Peyer's patch (tissue), 4 donors: Measurements from ENCODE around the gene TGFBR3L.

Experiments
- POLR2A ChIP-seq, 2 donors: fragments of 450-650 bp; IDR thresholded peaks; one replicate each; pipeline ENCODE4 v1.5.1; 2017; ENCODE audit warnings: antibody characterized with exemption in 2 of 2, mild to moderate bottlenecking in 2 of 2, moderate library complexity in 2 of 2
- TF ChIP-seq, protein P1 (sequence below), 6 experiments: fragments of 450-650 bp in 4 of 6; fragments of 200-600 bp in 2 of 6; sonication (generic) in 1 of 6; IDR thresholded peaks; one replicate each; pipeline ENCODE4 v1.5.1; 2017 to 2019; ENCODE audit warnings: antibody characterized with exemption in 6 of 6, mild to moderate bottlenecking in 3 of 6, moderate library complexity in 1 of 6

DNA sequence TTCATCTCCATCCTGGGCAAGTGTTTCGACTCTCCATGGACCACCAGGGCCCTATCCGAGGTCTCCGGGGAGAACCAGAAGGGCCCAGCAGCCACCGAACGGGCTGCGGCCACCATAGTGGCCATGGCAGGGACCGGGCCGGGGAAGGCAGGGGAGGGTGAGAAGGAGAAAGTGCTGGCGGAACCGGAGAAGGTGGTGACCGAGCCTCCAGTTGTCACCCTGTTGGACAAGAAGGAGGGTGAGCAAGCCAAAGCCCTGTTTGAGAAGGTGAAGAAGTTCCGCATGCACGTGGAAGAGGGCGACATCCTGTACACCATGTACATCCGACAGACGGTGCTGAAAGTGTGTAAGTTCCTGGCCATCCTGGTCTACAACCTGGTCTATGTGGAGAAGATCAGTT is 15.7 kb upstream of the TGFBR3L start:
- TF ChIP-seq, protein P1, sequence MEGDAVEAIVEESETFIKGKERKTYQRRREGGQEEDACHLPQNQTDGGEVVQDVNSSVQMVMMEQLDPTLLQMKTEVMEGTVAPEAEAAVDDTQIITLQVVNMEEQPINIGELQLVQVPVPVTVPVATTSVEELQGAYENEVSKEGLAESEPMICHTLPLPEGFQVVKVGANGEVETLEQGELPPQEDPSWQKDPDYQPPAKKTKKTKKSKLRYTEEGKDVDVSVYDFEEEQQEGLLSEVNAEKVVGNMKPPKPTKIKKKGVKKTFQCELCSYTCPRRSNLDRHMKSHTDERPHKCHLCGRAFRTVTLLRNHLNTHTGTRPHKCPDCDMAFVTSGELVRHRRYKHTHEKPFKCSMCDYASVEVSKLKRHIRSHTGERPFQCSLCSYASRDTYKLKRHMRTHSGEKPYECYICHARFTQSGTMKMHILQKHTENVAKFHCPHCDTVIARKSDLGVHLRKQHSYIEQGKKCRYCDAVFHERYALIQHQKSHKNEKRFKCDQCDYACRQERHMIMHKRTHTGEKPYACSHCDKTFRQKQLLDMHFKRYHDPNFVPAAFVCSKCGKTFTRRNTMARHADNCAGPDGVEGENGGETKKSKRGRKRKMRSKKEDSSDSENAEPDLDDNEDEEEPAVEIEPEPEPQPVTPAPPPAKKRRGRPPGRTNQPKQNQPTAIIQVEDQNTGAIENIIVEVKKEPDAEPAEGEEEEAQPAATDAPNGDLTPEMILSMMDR (IDR thresholded peaks at IDR 0.05), result no peak
- no peak for TF ChIP-seq POLR2A (IDR thresholded peaks at IDR 0.05)
